Activated naive CD8-positive, alpha-beta T cell (primary cell): Measurements from ENCODE around the gene TPCN1.
A peak's percentile ranks its signal among the peaks of the same experiment; 100 is the strongest.

Source experiments
- H3K27ac Mint-ChIP-seq: one replicate; pipeline ENCODE4 v1.8.0; 2021; ENCODE audit warnings: mixed read lengths
- H3K27me3 Mint-ChIP-seq: one replicate; pipeline ENCODE4 v1.8.0; 2021; ENCODE audit warnings: mixed read lengths
- H3K36me3 Mint-ChIP-seq: one replicate; pipeline ENCODE4 v1.8.0; 2021; ENCODE audit warnings: mixed read lengths
- H3K4me1 Mint-ChIP-seq: one replicate; pipeline ENCODE4 v1.8.0; 2021; ENCODE audit warnings: low read depth, mixed read lengths
- H3K4me3 Mint-ChIP-seq: one replicate; pipeline ENCODE4 v1.8.0; 2021; ENCODE audit warnings: mild to moderate bottlenecking, mixed read lengths
- H3K9me3 Mint-ChIP-seq: one replicate; pipeline ENCODE4 v1.8.0; 2021; ENCODE audit warnings: low read depth, mixed read lengths

Gene TPCN1

DNA sequence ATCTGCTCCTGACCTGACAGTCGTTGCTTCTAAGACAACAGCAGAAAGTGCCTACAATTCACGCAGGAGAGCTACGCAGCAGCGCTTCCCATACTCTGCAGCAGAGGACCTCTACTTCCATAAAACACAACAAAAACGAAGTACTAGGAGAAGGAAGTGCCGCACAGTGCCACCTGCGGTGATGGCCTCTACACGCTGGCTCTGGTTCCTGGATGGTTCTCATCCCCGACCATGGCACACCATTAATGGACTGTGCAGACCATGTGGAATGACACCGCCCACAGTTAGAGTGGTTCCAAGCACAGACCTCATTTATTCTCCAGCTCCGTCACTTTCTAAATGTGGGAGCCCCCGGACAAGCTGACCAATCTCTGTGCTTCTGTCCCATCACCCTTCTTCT, 28.3 kb downstream of the TPCN1 start:
- Mint-ChIP-seq H3K36me3 (peaks cover 15% of the 10 kb centered on the region), H3K27ac (no peak overlapping the region), H3K27me3 (no peaks in the 10 kb centered on the region), H3K4me1 (peaks cover 2% of the 10 kb centered on the region), H3K4me3 (no peak overlapping the region), H3K9me3 (no peaks in the 10 kb centered on the region)

DNA sequence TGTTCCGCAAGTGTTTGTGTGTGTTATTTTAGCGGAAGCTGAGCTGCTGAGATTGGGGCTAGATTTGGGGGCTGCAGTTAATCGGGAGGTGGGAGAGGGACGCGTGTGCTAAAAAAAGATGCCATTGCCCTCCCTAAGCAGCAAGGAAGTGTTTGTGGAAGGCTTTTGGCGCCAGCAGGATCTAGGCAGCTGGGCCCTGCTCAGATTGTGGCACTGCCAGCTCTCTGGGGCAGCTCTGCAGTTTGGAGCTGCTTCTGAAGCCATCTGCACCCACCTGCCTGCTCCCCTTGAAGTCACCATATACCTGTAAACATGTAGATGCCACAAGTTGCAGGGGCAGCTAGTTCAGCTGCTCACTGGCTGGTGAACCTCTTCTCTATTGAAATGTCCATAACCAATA, 28.8 kb downstream of the TPCN1 start:
- no peaks in the 10 kb centered on the region for H3K4me1 Mint-ChIP-seq
- H3K36me3 Mint-ChIP-seq, result peaks cover 20% of the 10 kb centered on the region
- H3K27me3 Mint-ChIP-seq, result no peaks in the 10 kb centered on the region
- no peaks in the 10 kb centered on the region for H3K9me3 Mint-ChIP-seq
- no peak overlapping the region for H3K4me3 Mint-ChIP-seq
- H3K27ac Mint-ChIP-seq, result no peak overlapping the region

GRCh38 chr12:113251404-113252070, 30.3 kb downstream of the TPCN1 start:
- no peaks in the 10 kb centered on the region for H3K9me3 Mint-ChIP-seq
- no peak overlapping the region for H3K4me3 Mint-ChIP-seq
- no peaks in the 10 kb centered on the region for H3K27me3 Mint-ChIP-seq
- peaks cover 20% of the 10 kb centered on the region for H3K36me3 Mint-ChIP-seq
- no peaks in the 10 kb centered on the region for H3K4me1 Mint-ChIP-seq
- no peak overlapping the region for H3K27ac Mint-ChIP-seq

DNA sequence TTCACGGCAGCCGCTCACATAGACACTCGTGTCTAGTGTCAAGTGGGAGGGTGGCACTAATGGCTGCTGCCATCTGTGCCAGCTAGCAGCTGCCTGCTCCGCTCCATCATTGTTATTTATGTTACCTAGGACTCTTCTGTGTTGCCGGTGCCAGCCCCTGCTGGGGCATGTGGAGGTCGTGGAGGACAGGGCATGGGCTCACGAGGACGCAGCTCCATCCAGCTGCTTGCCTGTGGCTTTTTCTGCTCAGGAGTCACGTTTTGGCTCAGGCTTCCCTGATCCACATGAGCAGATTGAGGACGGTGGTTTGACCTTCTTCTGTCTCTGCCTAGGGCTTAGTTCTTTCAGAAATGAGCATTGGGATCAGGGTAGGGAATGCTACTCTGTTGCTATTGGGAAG, 31.2 kb downstream of the TPCN1 start:
- Mint-ChIP-seq H3K4me3 (no peak overlapping the region), H3K9me3 (no peaks in the 10 kb centered on the region), H3K27ac (no peak overlapping the region), H3K36me3 (peaks cover 20% of the 10 kb centered on the region), H3K4me1 (no peaks in the 10 kb centered on the region), H3K27me3 (no peaks in the 10 kb centered on the region)

GRCh38 chr12:113253532-113254285, 32.4 kb downstream of the TPCN1 start:
- Mint-ChIP-seq H3K36me3 (peaks cover 20% of the 10 kb centered on the region), H3K27me3 (no peaks in the 10 kb centered on the region), H3K4me1 (no peaks in the 10 kb centered on the region), H3K4me3 (no peak overlapping the region), H3K27ac (no peak overlapping the region), H3K9me3 (no peaks in the 10 kb centered on the region)

GRCh38 chr12:113254298-113254697, 33.0 kb downstream of the TPCN1 start:
- H3K4me1 Mint-ChIP-seq, result peaks cover 4% of the 10 kb centered on the region
- H3K9me3 Mint-ChIP-seq, result no peaks in the 10 kb centered on the region
- H3K27ac Mint-ChIP-seq, result no peak overlapping the region
- H3K4me3 Mint-ChIP-seq, result no peak overlapping the region
- H3K27me3 Mint-ChIP-seq, result no peaks in the 10 kb centered on the region
- H3K36me3 Mint-ChIP-seq, result peaks cover 24% of the 10 kb centered on the region

DNA sequence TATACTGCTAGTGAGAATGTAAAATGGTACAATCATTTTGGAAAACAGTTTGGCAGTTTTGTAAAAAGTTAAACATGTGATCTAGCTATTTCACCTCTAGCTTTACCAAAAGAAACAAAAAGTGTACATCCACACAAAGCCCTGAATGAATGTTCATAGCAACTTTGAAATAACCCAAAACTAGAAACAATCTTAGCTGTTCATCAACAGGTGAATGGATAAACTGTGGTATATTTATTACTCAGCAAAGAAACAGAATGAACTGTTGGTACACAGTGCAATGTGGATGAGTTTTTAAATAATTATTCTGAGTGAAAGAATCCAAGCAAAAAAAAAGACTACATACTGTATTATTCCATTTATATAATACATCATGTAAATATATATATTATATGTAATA, 36.3 kb downstream of the TPCN1 start:
- H3K27me3 Mint-ChIP-seq, result no peaks in the 10 kb centered on the region
- no peak overlapping the region for H3K27ac Mint-ChIP-seq
- peaks cover 30% of the 10 kb centered on the region for H3K4me1 Mint-ChIP-seq
- peaks cover 21% of the 10 kb centered on the region for H3K36me3 Mint-ChIP-seq
- no peak overlapping the region for H3K4me3 Mint-ChIP-seq
- H3K9me3 Mint-ChIP-seq, result no peaks in the 10 kb centered on the region

DNA sequence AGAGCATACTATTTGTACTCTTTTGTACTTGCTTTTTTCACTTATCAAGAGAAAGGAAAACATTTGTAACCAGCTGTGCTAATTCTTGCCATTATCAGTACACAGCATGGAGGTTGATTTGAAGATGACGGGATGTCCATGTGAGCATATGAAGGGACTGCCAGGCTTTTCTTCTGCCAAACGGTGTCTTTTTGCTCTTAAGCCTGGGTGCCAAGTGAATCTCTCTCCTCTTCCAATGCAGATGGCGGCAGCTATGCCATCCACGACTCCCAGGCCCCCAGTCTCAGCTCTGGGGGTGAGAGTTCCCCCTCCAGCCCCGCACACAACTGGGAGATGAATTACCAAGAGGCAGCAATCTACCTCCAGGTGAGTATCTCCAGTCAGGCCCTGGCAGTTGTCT, 38.9 kb downstream of the TPCN1 start:
- H3K27me3 Mint-ChIP-seq, result no peaks in the 10 kb centered on the region
- peaks cover 42% of the 10 kb centered on the region for H3K4me1 Mint-ChIP-seq
- peak overlapping the region; percentile 27 for H3K4me3 Mint-ChIP-seq
- peaks cover 3% of the 10 kb centered on the region for H3K36me3 Mint-ChIP-seq
- H3K9me3 Mint-ChIP-seq, result no peaks in the 10 kb centered on the region
- peak overlapping the region; percentile 83 for H3K27ac Mint-ChIP-seq

- Mint-ChIP-seq H3K4me3 (no peak overlapping the region), H3K4me1 (peaks cover 42% of the 10 kb centered on the region)
Observed at GRCh38 chr12:113260636-113261300, 39.5 kb downstream of the TPCN1 start.

GRCh38 chr12:113261847-113262470, 40.7 kb downstream of the TPCN1 start:
- Mint-ChIP-seq H3K4me1 (peaks cover 42% of the 10 kb centered on the region), H3K9me3 (no peaks in the 10 kb centered on the region), H3K27me3 (no peaks in the 10 kb centered on the region), H3K4me3 (peak overlapping the region; percentile 61), H3K27ac (peak overlapping the region; percentile 82), H3K36me3 (peaks cover 8% of the 10 kb centered on the region)

More at GRCh38 chr12:113260636-113261300, 39.5 kb downstream of the TPCN1 start:
- peak overlapping the region; percentile 83 for H3K27ac Mint-ChIP-seq
- H3K9me3 Mint-ChIP-seq, result no peaks in the 10 kb centered on the region
- H3K36me3 Mint-ChIP-seq, result peaks cover 3% of the 10 kb centered on the region
- H3K27me3 Mint-ChIP-seq, result no peaks in the 10 kb centered on the region

GRCh38 chr12:113262710-113263109, 41.4 kb downstream of the TPCN1 start:
- Mint-ChIP-seq H3K36me3 (peaks cover 8% of the 10 kb centered on the region), H3K27ac (peak overlapping the region; percentile 82), H3K4me1 (peaks cover 42% of the 10 kb centered on the region), H3K9me3 (no peaks in the 10 kb centered on the region), H3K4me3 (peak overlapping the region; percentile 61), H3K27me3 (no peaks in the 10 kb centered on the region)

- Mint-ChIP-seq H3K36me3 (peaks cover 8% of the 10 kb centered on the region), H3K9me3 (no peaks in the 10 kb centered on the region), H3K4me1 (peaks cover 42% of the 10 kb centered on the region), H3K27ac (peak overlapping the region; percentile 46), H3K27me3 (no peaks in the 10 kb centered on the region), H3K4me3 (no peak overlapping the region)
Observed at GRCh38 chr12:113263431-113263963, 42.2 kb downstream of the TPCN1 start.

- Mint-ChIP-seq H3K4me1 (peaks cover 22% of the 10 kb centered on the region), H3K27me3 (no peaks in the 10 kb centered on the region), H3K9me3 (no peaks in the 10 kb centered on the region), H3K4me3 (no peak overlapping the region), H3K36me3 (peaks cover 4% of the 10 kb centered on the region), H3K27ac (no peak overlapping the region)
Observed at GRCh38 chr12:113266106-113266895, 45.0 kb downstream of the TPCN1 start.

DNA sequence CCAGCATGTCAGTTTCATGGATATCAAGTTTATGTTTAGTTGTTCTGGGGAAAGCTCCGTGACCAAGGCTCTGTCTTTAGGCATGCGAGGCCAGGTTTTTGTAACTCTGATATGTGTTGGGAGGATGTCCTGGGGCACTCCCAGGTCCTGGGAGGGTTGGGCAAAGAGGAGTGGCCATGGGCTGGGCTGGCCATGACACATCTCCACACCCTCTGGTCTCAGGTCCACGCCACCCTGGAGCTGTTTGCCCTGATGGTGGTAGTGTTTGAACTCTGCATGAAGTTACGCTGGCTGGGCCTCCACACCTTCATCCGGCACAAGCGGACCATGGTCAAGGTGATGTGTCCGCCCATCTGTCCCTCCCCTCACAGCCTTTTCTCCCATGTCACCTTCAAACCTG, 46.4 kb downstream of the TPCN1 start:
- Mint-ChIP-seq H3K27ac (no peak overlapping the region), H3K4me1 (peaks cover 14% of the 10 kb centered on the region), H3K27me3 (no peaks in the 10 kb centered on the region), H3K9me3 (no peaks in the 10 kb centered on the region), H3K36me3 (peaks cover 7% of the 10 kb centered on the region), H3K4me3 (no peak overlapping the region)
